VCaP (cell line): ENCODE measurements around the gene VTCN1.
"Not testable (repeated sequence)": the region's sequence is repeated elsewhere in the genome, so short reads cannot be mapped to it uniquely, and the experiment has no call there.

ENCODE experiments used
- H3K27ac ChIP-seq: fragments of 450-650 bp; 2 replicates; pipeline ENCODE4 v1.5.1; 2017
- TF ChIP-seq, protein P1 (sequence below): fragments of 450-650 bp; conservative IDR thresholded peaks from 2 replicates; pipeline ENCODE4 v1.5.1; 2017; ENCODE audit warnings: mild to moderate bottlenecking, moderate library complexity

Gene VTCN1, protein sequence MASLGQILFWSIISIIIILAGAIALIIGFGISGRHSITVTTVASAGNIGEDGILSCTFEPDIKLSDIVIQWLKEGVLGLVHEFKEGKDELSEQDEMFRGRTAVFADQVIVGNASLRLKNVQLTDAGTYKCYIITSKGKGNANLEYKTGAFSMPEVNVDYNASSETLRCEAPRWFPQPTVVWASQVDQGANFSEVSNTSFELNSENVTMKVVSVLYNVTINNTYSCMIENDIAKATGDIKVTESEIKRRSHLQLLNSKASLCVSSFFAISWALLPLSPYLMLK

DNA sequence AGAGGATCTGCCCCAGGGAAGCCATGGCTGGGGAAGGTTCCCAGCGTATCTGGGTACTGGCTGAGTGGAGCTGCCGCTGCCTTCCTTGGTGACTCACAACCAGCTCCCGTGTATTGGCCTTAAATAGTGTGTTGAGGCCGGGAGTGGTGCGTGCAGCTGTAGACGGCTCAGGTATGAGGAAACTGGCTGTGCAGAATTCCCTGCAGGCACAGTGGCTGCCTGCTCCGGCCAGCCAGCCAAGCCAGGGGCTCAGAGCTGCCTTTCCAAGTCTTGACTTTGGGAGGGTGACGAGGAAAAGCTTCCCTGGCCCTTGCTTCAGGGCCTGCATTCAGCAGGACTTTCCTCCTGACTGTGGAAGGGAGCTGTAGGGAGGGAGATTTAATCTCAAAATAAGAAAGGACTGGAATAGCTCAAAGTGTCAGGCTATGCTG is at the start of gene VTCN1:
Gene VTCN1 (minus strand): TSS at position 97 of the 431 bp plus-strand sequence. CDS start 72 bp downstream, at position 25.
- TF ChIP-seq, protein P1, sequence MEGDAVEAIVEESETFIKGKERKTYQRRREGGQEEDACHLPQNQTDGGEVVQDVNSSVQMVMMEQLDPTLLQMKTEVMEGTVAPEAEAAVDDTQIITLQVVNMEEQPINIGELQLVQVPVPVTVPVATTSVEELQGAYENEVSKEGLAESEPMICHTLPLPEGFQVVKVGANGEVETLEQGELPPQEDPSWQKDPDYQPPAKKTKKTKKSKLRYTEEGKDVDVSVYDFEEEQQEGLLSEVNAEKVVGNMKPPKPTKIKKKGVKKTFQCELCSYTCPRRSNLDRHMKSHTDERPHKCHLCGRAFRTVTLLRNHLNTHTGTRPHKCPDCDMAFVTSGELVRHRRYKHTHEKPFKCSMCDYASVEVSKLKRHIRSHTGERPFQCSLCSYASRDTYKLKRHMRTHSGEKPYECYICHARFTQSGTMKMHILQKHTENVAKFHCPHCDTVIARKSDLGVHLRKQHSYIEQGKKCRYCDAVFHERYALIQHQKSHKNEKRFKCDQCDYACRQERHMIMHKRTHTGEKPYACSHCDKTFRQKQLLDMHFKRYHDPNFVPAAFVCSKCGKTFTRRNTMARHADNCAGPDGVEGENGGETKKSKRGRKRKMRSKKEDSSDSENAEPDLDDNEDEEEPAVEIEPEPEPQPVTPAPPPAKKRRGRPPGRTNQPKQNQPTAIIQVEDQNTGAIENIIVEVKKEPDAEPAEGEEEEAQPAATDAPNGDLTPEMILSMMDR = no peak
- H3K27ac ChIP-seq = no peak within 1 kb of the TSS

DNA sequence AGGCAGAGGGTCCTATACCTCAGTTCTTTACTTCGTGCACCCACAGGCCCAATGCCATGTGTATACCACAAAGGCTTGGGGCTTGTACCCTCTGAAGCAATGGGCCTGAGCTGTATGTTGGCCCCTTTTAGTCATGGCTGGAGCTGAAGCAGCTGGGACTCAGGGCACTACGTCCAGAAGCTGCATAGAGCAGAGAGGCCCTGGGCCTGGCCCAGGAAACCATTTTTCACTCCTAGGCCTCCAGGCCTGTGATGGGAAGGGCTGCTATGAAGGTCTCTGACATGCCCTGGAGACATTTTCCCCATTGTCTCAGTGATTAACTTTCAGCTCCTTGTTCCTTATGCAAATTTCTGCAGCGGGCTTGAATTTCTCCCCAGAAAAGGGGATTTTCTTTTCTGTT is 48.1 kb upstream of the VTCN1 start:
- no peak overlapping the region for H3K27ac ChIP-seq

DNA sequence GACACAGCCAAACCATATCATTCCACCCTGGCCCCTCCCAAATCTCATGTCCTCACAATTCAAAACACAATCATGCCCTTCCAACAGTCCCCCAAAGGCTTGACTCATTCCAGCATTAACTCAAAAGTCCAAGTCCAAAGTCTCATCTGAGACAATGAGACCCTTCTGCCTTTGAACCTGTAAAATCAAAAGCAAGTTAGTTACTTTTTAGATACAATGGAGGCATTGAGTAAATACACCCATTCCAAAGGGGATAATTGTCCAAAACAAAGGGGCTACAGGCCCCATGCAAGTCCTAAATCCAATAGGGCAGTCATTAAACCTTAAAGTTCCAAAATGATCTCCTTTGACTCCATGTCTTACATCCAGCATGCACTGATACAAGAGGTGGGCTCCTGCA is 47.3 kb upstream of the VTCN1 start:
- H3K27ac ChIP-seq = not testable (repeated sequence)

More for the DNA sequence above, 48.1 kb upstream of the VTCN1 start:
- TF ChIP-seq, protein P1 = no peak

DNA sequence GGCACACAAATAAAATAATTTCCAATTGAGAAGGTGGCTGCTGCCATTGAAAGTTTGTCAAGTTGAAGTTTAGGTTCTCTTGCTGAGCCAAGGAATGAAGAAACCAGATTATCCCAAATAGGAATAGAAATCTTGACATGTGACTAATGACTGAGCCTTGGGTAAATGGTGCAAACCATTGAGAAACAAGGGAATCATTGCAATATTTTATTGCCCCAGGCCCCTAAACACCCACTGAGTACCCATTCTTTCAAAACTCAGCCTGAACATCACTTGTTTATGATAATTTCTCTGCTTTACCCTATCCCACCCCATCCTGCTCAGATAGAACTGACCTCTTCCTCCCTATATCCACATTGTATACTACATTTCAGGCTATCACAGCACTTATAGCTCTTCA is 46.6 kb upstream of the VTCN1 start:
- H3K27ac ChIP-seq = no peak overlapping the region
- TF ChIP-seq, protein P1 = no peak

DNA sequence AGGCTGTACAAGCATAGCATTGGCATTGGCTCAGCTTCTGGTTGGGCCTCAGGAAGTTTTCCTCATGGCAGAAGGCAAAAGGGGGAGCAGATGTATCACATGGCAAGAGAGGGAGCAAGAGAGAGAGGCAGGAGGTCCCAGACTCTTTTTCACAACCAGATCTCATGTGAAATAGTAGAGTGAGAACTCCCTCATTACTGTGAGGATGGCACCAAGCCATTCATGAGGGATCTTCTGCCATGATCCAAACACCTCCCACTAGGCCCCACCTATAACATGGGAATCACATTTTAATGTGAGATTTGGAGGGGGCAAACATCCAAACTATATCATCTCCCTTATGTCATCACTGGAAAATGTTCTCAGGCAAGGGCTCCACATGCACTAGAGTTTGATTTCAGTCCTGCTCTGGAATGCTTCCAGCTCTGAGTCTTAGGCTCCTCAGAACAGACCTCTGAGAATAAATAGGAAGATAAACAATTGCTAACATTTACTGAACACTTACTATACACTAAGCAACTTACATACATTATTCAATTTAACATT is 39.4 kb upstream of the VTCN1 start:
- TF ChIP-seq, protein P1 = no peak
- H3K27ac ChIP-seq = no peak overlapping the region

DNA sequence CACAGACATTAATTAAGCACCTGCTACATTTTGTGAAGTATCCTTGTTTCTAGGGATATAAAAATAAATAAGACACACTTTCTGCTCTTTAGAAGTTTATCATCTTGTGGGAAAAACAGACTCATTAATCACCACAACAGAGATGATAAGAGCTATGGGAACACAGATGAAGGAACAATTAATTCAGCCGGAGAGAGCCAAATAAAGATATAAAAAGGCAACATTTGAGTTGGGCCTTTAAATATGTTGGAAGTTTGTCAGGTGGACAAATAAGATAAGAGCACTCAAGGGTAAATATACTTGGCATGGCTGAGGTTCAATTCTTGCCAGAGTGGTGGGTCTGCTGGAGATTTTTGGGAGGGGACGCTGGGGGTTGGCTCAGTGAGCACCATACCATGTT is 34.2 kb upstream of the VTCN1 start:
- TF ChIP-seq, protein P1 = no peak

DNA sequence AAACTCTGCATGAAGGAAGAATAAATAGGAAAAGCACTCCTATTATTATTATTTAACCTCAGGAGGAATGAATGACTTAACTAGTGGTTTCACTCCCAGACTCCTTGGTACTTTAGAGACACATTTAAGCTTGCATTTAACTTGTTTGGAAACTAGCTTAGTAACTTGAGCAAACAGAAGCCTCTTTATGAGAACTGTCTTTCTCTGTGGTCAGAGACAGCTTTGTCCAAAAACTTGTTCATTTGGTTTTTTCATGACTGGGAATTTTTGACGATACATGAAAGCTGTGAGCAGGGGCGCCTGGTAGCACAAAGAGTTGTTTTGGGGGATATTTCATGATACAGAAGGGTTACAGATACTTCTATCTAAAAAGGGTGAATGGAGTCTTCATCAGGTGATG is 33.6 kb upstream of the VTCN1 start:
- TF ChIP-seq, protein P1 = no peak

More for the DNA sequence above, 34.2 kb upstream of the VTCN1 start:
- H3K27ac ChIP-seq = peak overlapping the region; percentile 5; the same call in 1 of the 2 replicates

DNA sequence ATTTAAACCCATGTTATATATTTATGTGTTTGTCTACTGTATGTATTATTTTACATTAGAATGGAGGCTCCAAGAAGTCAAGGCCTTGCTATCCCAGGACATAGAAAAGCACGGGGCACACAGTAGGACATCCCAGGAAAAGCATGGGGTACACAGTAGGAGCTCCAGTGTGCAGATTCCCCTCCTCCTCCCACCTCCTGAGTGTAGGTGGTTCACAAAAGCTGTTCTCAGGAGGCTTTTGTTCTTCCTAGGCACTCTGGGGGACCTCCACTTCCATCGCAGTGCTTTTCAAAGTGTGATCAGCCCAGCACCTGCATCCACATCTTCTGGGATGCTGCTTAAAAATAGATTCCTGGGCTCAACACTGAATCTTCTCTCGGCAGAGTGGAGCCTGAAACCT is 30.8 kb upstream of the VTCN1 start:
- TF ChIP-seq, protein P1 = no peak

More for the DNA sequence above, 33.6 kb upstream of the VTCN1 start:
- peak overlapping the region; percentile 5; the same call in 1 of the 2 replicates for H3K27ac ChIP-seq

More for the DNA sequence above, 30.8 kb upstream of the VTCN1 start:
- H3K27ac ChIP-seq = no peak overlapping the region
